ENCODE results near the gene HTR5A. TPM values are rescaled to one million over a fixed set of nuclear protein-coding genes. Genes with fewer than 3 reads are reported as not detected.
A peak's percentile ranks its signal among the peaks of the same experiment; 100 is the strongest.

Gene HTR5A
- total and polyA plus RNA-seq, 2 of the 13 experiments (the other 11 are each of a cell fraction or from before 2014, with no cell fraction given) = not detected

GRCh38 chr7:155069992-155070751, at the start of gene HTR5A (continued):
- TF ChIP-seq ZNF646 (CRISPR knock-in tag; IDR thresholded peaks at IDR 0.05) (peak; percentile 95), ZNF10 (CRISPR knock-in tag; IDR thresholded peaks at IDR 0.05; ENCODE audit: borderline replicate concordance, low read depth) (0 out of 2 replicates have a peak, but pooled peaks have one; percentile 83), GLI4 (CRISPR knock-in tag; IDR thresholded peaks at IDR 0.05; ENCODE audit: borderline replicate concordance) (peak; percentile 100), GRHL1 (CRISPR knock-in tag; conservative IDR thresholded peaks at IDR 0.05) (peak; percentile 96), SSRP1 (CRISPR knock-in tag; IDR thresholded peaks at IDR 0.05) (0 out of 2 replicates have a peak, but pooled peaks have one; percentile 68), ARID5B (CRISPR knock-in tag; IDR thresholded peaks at IDR 0.05) (peak; percentile 98), ZNF567 (CRISPR knock-in tag; IDR thresholded peaks at IDR 0.05; ENCODE audit: borderline replicate concordance) (peak; percentile 99), ATF3 (CRISPR knock-in tag; IDR thresholded peaks at IDR 0.05) (peak; percentile 99), ZNF639 (CRISPR knock-in tag; conservative IDR thresholded peaks at IDR 0.05) (peak; percentile 99), ZFP91 (CRISPR knock-in tag; IDR thresholded peaks at IDR 0.05; ENCODE audit: borderline replicate concordance) (peak; percentile 97), MTF2 (CRISPR knock-in tag; IDR thresholded peaks at IDR 0.05; ENCODE audit: borderline replicate concordance) (peak; percentile 100)
